Naive B cell (primary cell): ENCODE results near the gene LRCH1. TPM values are rescaled to one million over a fixed set of nuclear protein-coding genes. Genes with fewer than 3 reads are reported as not detected.
"Not testable (repeated sequence)": the region's sequence is repeated elsewhere in the genome, so short reads cannot be mapped to it uniquely, and the experiment has no call there.

Source experiments
- ATAC-seq, 2 donors: fragments of 150-1000 bp; cut with Tn5 transposase; 2 replicates each; pipeline ENCODE4 v1.10.0; 2021; ENCODE audit warnings: low read depth in 2 of 2, mild to moderate bottlenecking in 2 of 2, moderate library complexity in 2 of 2
- DNase-seq: peaks from one replicate; pipeline ENCODE4 v3.0.0; 2022
- H3K27ac Mint-ChIP-seq, 6 donors: one replicate each; pipeline ENCODE4 v1.8.0; 2020 to 2022; ENCODE audit warnings: mild to moderate bottlenecking in 6 of 6, mixed read lengths in 6 of 6, moderate library complexity in 5 of 6, inconsistent platforms in 2 of 6
- H3K27me3 Mint-ChIP-seq, 3 donors: one replicate each; pipeline ENCODE4 v1.8.0; 2021 to 2022; ENCODE audit warnings: mixed read lengths in 3 of 3, mild to moderate bottlenecking in 1 of 3
- H3K36me3 Mint-ChIP-seq, 2 donors: one replicate each; pipeline ENCODE4 v1.8.0; 2020 to 2022; ENCODE audit warnings: mixed read lengths in 2 of 2, inconsistent platforms in 1 of 2, mild to moderate bottlenecking in 1 of 2
- H3K4me1 Mint-ChIP-seq, 3 donors: one replicate each; pipeline ENCODE4 v1.8.0; 2020 to 2022; ENCODE audit warnings: mixed read lengths in 3 of 3, inconsistent platforms in 1 of 3, mild to moderate bottlenecking in 1 of 3, moderate library complexity in 1 of 3
- H3K4me3 Mint-ChIP-seq, 8 donors: one replicate each; pipeline ENCODE4 v1.8.0; 2020 to 2022; ENCODE audit warnings: mild to moderate bottlenecking in 8 of 8, mixed read lengths in 8 of 8, moderate library complexity in 8 of 8, inconsistent platforms in 2 of 8
- H3K9me3 Mint-ChIP-seq, 7 donors: one replicate each; pipeline ENCODE4 v1.8.0; 2020 to 2022; ENCODE audit warnings: mixed read lengths in 7 of 7, mild to moderate bottlenecking in 5 of 7, inconsistent platforms in 2 of 7, moderate library complexity in 1 of 7
- polyA plus RNA-seq, 6 donors: library from polyadenylated mRNA; unstranded; fragments of 300-500 nt; fragmentation: Illumina TruSeq; gene quantifications; one replicate each; pipeline ENCODE4 v1.2.3, GENCODE V29; 2021; ENCODE audit warnings: low read depth in 6 of 6

Gene LRCH1
- polyA plus RNA-seq, 6 donors from 2014 or later: 6.9 to 14.0 (median 9.8) TPM

DNA sequence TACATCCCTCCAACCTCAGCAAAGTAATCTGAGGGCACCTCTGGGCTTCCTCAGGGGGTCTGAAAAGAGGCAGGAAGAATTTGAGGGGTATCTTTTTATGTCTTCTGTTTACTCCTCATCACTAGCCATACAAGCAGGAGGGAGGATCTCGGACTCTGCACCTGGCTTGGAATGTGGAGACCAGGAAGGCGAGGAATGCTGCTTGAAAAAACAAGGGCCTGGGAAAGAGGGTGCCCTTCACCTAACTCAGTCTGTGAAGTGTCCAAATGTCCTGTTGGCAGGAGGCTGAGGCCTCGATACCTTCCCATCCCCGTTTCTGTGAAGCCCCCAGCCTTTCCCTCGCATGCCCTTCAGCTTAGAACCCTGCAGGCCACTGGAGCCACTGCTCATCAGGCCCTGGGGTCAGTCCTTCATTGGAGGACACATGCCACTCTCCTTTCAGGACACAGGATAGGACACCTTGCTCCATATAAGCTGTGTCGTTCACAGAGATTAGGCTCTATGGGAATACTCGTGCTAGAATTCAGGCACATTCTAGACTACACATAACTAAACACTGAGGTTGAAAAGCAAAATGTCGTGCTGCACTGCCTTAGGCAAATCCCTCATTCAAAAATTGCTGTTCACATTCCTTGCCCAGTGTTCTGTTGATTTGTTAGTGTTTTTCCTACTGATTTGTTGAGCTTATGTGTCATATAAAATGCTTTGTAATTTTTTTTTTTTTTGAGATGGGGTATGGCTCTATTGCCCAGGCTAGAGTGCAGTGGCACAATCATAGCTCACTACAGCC is 194.3 kb downstream of the LRCH1 start:
- ATAC-seq: no peak
- peaks cover 22 to 41% of the 10 kb centered on the region in 2 donors for H3K36me3 Mint-ChIP-seq
- H3K4me1 Mint-ChIP-seq: peaks cover 10 to 14% (median 14%) of the 10 kb centered on the region in 3 donors
- no peak for DNase-seq
- H3K27me3 Mint-ChIP-seq: no peaks in the 10 kb centered on the region
- H3K9me3 Mint-ChIP-seq: no peaks in the 10 kb centered on the region
- no peak overlapping the region for H3K4me3 Mint-ChIP-seq
- peak overlapping the region in 2 of 6 donors; percentile 26 to 48 for H3K27ac Mint-ChIP-seq

- no peak overlapping the region for H3K4me3 Mint-ChIP-seq
- no peaks in the 10 kb centered on the region for H3K27me3 Mint-ChIP-seq
- H3K27ac Mint-ChIP-seq: peak overlapping the region in 1 of 6 donors; percentile 53
- H3K36me3 Mint-ChIP-seq: peaks cover 21 to 41% of the 10 kb centered on the region in 2 donors
- ATAC-seq (no peak), DNase-seq (no peak)
- no peaks in the 10 kb centered on the region for H3K9me3 Mint-ChIP-seq
- peaks cover 13 to 17% (median 16%) of the 10 kb centered on the region in 3 donors for H3K4me1 Mint-ChIP-seq
Observed at GRCh38 chr13:46748300-46748699, 195.3 kb downstream of the LRCH1 start.

DNA sequence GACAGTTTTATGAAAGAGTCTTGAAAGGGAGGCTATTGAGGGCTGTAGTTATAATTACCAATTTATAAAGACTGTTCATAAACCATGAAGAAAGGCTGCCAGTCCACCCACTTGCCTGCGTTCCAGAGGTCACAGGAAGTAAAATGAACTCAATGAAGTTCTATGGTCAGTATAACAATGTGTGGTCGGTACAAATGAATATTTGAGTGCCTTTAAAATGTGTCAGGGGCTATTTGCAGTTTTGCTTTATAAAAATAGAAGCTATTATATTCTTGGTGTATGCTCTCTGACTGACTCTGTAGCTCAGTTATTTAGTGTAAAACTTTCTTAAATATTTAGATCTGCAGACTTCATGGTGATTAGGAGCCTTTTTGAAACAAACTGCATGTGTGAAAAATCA is 197.0 kb downstream of the LRCH1 start:
- H3K4me1 Mint-ChIP-seq: peaks cover 16 to 21% (median 17%) of the 10 kb centered on the region in 3 donors
- H3K27me3 Mint-ChIP-seq: no peaks in the 10 kb centered on the region
- no peak for DNase-seq
- no peak for ATAC-seq
- peak overlapping the region in 1 of 6 donors; percentile 30 for H3K27ac Mint-ChIP-seq
- H3K4me3 Mint-ChIP-seq: no peak overlapping the region
- peaks cover 21 to 31% of the 10 kb centered on the region in 2 donors for H3K36me3 Mint-ChIP-seq
- H3K9me3 Mint-ChIP-seq: no peaks in the 10 kb centered on the region

GRCh38 chr13:46751811-46752635 is 199.1 kb downstream of the LRCH1 start:
- H3K36me3 Mint-ChIP-seq: peaks cover 5 to 24% of the 10 kb centered on the region in 2 donors
- peak overlapping the region in 6 of 8 donors; percentile 13 to 77 (median 39) for H3K4me3 Mint-ChIP-seq
- DNase-seq: peak; percentile 59
- H3K27me3 Mint-ChIP-seq: peaks cover 0 to 2% (median 0%) of the 10 kb centered on the region in 3 donors
- H3K4me1 Mint-ChIP-seq: peaks cover 17 to 25% (median 20%) of the 10 kb centered on the region in 3 donors
- peak; percentile 89 to 93 for ATAC-seq
- H3K27ac Mint-ChIP-seq: peak overlapping the region in 3 of 6 donors; percentile 0 to 19 (median 18)
- H3K9me3 Mint-ChIP-seq: no peaks in the 10 kb centered on the region

DNA sequence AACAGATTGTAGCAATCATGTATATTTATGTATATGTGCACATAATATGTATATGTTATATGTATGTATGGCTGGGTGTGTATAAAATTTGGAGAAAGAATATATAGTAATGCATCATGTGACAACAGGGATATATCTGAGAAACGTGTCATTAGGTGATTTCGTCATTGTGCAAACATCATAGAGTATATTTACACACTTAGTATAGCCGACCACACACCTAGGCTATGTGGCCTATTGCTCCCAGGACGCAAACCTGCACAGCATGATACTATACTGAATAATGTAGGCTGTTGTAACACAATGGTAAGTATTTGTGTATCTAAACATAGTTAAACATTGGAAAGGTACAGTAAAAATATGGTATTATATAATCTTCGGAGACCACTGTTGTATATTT is 200.2 kb downstream of the LRCH1 start:
- H3K27me3 Mint-ChIP-seq: peaks cover 0 to 7% (median 0%) of the 10 kb centered on the region in 3 donors
- H3K4me1 Mint-ChIP-seq: peaks cover 24 to 36% (median 31%) of the 10 kb centered on the region in 3 donors
- H3K27ac Mint-ChIP-seq: no peak overlapping the region
- no peak overlapping the region for H3K4me3 Mint-ChIP-seq
- no peaks in the 10 kb centered on the region for H3K9me3 Mint-ChIP-seq
- ATAC-seq (no peak), DNase-seq (no peak)
- peaks cover 0 to 23% of the 10 kb centered on the region in 2 donors for H3K36me3 Mint-ChIP-seq

DNA sequence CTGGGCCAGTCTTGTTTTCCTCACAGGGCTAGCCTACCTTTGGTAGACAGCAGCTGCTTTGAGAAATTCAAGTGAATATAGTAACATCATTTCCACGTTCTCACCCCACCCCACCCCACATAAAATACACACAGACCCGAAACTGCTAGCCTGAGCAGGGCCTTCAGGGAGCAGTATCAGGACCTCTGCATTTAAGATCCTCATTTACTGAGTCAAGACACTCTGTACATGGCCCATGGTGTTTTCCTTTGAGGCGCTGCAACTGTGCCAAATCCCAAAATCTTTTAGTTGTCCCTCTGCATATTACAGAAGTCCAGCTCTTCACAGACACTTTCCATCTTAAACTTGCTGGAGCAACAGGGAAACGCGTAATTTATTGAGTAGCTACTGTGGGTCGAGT is 200.9 kb downstream of the LRCH1 start:
- Mint-ChIP-seq H3K4me1 (peaks cover 24 to 44% (median 32%) of the 10 kb centered on the region in 3 donors), H3K27me3 (peaks cover 0 to 9% (median 0%) of the 10 kb centered on the region in 3 donors), H3K27ac (peak overlapping the region in 1 of 6 donors; percentile 13), H3K36me3 (peaks cover 0 to 15% of the 10 kb centered on the region in 2 donors), H3K4me3 (no peak overlapping the region), H3K9me3 (no peaks in the 10 kb centered on the region)
- DNase-seq (no peak), ATAC-seq (no peak)

GRCh38 chr13:46754812-46755211 is 201.8 kb downstream of the LRCH1 start:
- H3K36me3 Mint-ChIP-seq: peaks cover 0 to 12% of the 10 kb centered on the region in 2 donors
- H3K27ac Mint-ChIP-seq: peak overlapping the region in 3 of 6 donors; percentile 4 to 42 (median 22)
- peaks cover 24 to 45% (median 32%) of the 10 kb centered on the region in 3 donors for H3K4me1 Mint-ChIP-seq
- ATAC-seq (no peak), DNase-seq (no peak)
- no peak overlapping the region for H3K4me3 Mint-ChIP-seq
- no peaks in the 10 kb centered on the region for H3K9me3 Mint-ChIP-seq
- peaks cover 0 to 9% (median 0%) of the 10 kb centered on the region in 3 donors for H3K27me3 Mint-ChIP-seq

GRCh38 chr13:46755508-46755907 is 202.5 kb downstream of the LRCH1 start:
- H3K27ac Mint-ChIP-seq, H3K4me3 Mint-ChIP-seq, DNase-seq, ATAC-seq, H3K36me3 Mint-ChIP-seq, H3K9me3 Mint-ChIP-seq: not testable (repeated sequence)
- H3K27me3 Mint-ChIP-seq: peaks cover 0 to 14% (median 0%) of the 10 kb centered on the region in 3 donors
- peaks cover 24 to 45% (median 32%) of the 10 kb centered on the region in 3 donors for H3K4me1 Mint-ChIP-seq

- H3K27ac Mint-ChIP-seq: peak overlapping the region in 2 of 6 donors; percentile 74 to 80
- H3K36me3 Mint-ChIP-seq: no peaks in the 10 kb centered on the region
- peak; percentile 1 for DNase-seq
- ATAC-seq: peak; percentile 80 to 86
- no peaks in the 10 kb centered on the region for H3K9me3 Mint-ChIP-seq
- peaks cover 16 to 37% (median 21%) of the 10 kb centered on the region in 3 donors for H3K4me1 Mint-ChIP-seq
- peak overlapping the region in 2 of 8 donors; percentile 2 to 6 for H3K4me3 Mint-ChIP-seq
- peaks cover 0 to 14% (median 8%) of the 10 kb centered on the region in 3 donors for H3K27me3 Mint-ChIP-seq
Observed at GRCh38 chr13:46756977-46757376, 204.0 kb downstream of the LRCH1 start.

GRCh38 chr13:46757640-46758039 is 204.7 kb downstream of the LRCH1 start:
- no peaks in the 10 kb centered on the region for H3K36me3 Mint-ChIP-seq
- ATAC-seq (no peak), DNase-seq (no peak)
- no peaks in the 10 kb centered on the region for H3K9me3 Mint-ChIP-seq
- H3K27me3 Mint-ChIP-seq: peaks cover 0 to 14% (median 8%) of the 10 kb centered on the region in 3 donors
- H3K4me1 Mint-ChIP-seq: peaks cover 12 to 32% (median 16%) of the 10 kb centered on the region in 3 donors
- H3K27ac Mint-ChIP-seq: peak overlapping the region in 3 of 6 donors; percentile 33 to 85 (median 60)
- no peak overlapping the region for H3K4me3 Mint-ChIP-seq

DNA sequence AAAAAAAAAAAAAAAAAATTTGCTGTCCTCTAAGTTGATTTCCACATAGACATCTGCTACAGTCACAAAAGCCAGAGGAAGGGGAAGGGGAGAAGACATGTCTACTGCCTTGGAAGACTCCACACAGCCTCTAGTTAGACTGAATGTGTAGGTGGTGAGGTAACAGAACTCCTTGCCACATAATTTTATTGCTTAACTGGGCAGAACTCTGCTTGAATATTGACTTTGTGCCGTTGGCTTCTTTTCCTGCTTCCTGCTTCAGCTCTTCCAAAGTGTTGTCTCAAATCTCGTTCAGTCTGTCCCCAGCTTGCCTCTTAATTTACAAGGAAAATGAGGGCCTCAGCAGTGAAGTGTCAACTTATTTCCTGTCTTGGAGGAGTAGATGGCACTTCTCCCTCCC is 206.9 kb downstream of the LRCH1 start:
- Mint-ChIP-seq H3K27ac (peak overlapping the region in 1 of 6 donors; percentile 22), H3K36me3 (no peaks in the 10 kb centered on the region), H3K4me3 (no peak overlapping the region), H3K9me3 (no peaks in the 10 kb centered on the region), H3K27me3 (peaks cover 0 to 14% (median 8%) of the 10 kb centered on the region in 3 donors), H3K4me1 (peaks cover 12 to 24% (median 16%) of the 10 kb centered on the region in 3 donors)
- DNase-seq (no peak), ATAC-seq (no peak)

DNA sequence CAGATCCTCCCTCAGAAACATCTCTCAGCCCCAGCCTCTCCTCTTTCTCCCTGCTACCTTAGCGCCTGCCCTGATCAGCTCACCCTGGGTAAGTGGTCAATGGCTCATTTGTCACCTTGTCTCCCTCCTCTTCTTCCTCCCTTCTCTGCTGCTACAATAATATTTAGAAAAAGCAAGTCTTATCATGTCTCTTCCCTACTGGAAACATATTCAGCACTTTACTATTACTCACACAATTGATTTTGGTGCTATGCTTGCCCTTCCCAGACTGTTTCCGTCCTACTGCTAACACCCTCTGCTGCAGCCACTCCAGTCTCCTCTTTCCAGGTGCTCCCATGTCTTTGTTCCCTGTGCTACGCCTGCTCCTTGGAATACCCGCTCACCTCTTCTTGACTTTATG is 208.2 kb downstream of the LRCH1 start:
- Mint-ChIP-seq H3K4me1 (peaks cover 12 to 24% (median 16%) of the 10 kb centered on the region in 3 donors), H3K27ac (no peak overlapping the region), H3K4me3 (no peak overlapping the region), H3K9me3 (no peaks in the 10 kb centered on the region), H3K36me3 (no peaks in the 10 kb centered on the region), H3K27me3 (peaks cover 0 to 14% (median 8%) of the 10 kb centered on the region in 3 donors)
- no peak for DNase-seq
- ATAC-seq: no peak

DNA sequence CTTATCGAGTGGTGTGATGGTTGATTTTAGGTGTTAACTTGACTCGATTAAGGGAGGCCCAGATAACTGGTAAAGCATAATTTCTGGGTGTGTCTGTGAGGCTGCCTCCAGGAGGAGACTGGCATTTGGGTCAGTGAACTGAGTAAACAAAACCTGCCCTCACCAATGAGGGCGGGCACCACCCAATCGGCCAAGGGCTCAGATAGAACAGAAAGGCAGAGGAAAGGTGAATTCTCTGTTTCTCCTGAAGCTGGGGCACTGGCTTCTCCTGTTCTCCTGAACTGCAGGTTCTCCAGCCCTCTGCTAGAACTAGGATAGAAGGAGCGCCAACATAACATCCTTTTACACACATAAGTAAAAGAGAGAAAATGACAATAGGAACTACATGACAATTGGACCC is 208.9 kb downstream of the LRCH1 start:
- no peaks in the 10 kb centered on the region for H3K9me3 Mint-ChIP-seq
- peak overlapping the region in 1 of 6 donors; percentile 22 for H3K27ac Mint-ChIP-seq
- no peak overlapping the region for H3K4me3 Mint-ChIP-seq
- ATAC-seq (no peak), DNase-seq (no peak)
- H3K4me1 Mint-ChIP-seq: peaks cover 9 to 22% (median 14%) of the 10 kb centered on the region in 3 donors
- no peaks in the 10 kb centered on the region for H3K36me3 Mint-ChIP-seq
- H3K27me3 Mint-ChIP-seq: peaks cover 0 to 14% (median 8%) of the 10 kb centered on the region in 3 donors
